HepG2 (cell line): ENCODE results near the gene LMF2. TPM values are rescaled to one million over a fixed set of nuclear protein-coding genes. Genes with fewer than 3 reads are reported as not detected.

Experiments used
- CHCHD3 ChIP-seq: sonication (generic); formaldehyde crosslinking; IDR thresholded peaks from 2 replicates; pipeline ENCODE4 v1.8.0; 2022; ENCODE audit warnings: mild to moderate bottlenecking, missing genetic modification reagents, moderate library complexity
- FLYWCH1 ChIP-seq: sonication (generic); formaldehyde crosslinking; IDR thresholded peaks from 2 replicates; pipeline ENCODE4 v1.8.1; 2023; ENCODE audit warnings: mild to moderate bottlenecking, missing genetic modification reagents
- GTF2F1 ChIP-seq: fragments of 150-350 bp; IDR thresholded peaks from 2 replicates; pipeline ENCODE4 v1.6.1; 2014; ENCODE audit warnings: low read length
- HNRNPLL ChIP-seq: fragments of 200-400 bp; formaldehyde crosslinking; IDR thresholded peaks from 2 replicates; pipeline ENCODE4 v1.6.1; 2017; ENCODE audit warnings: mild to moderate bottlenecking, low read depth, low read length; ENCODE audit not compliant: poor library complexity, severe bottlenecking
- LCORL ChIP-seq, 2 experiments: fragments of 450-650 bp in 1 of 2; sonication (generic) in 1 of 2; formaldehyde crosslinking in 1 of 2; IDR thresholded peaks; 2 replicates each; pipeline versions ENCODE4 v1.5.0 to v1.6.1; 2017 to 2020; ENCODE audit warnings: antibody characterized with exemption in 1 of 2, missing genetic modification reagents in 1 of 2
- MED13 ChIP-seq: sonication (generic); formaldehyde crosslinking; IDR thresholded peaks from 2 replicates; pipeline ENCODE4 v1.5.0; 2020; ENCODE audit warnings: missing genetic modification reagents
- PRDM10 ChIP-seq: sonication (generic); formaldehyde crosslinking; IDR thresholded peaks from 2 replicates; pipeline ENCODE4 v1.4.0; 2020; ENCODE audit warnings: low read depth, missing genetic modification reagents
- RBM22 ChIP-seq: fragments of 200-400 bp; formaldehyde crosslinking; optimal IDR thresholded peaks from 2 replicates; pipeline ENCODE3; 2017; ENCODE audit warnings: mild to moderate bottlenecking, low read length, moderate library complexity
- RNF219 ChIP-seq: sonication (generic); formaldehyde crosslinking; IDR thresholded peaks from 2 replicates; pipeline ENCODE4 v1.5.0; 2020; ENCODE audit warnings: mild to moderate bottlenecking, missing genetic modification reagents
- SIX4 ChIP-seq: sonication (generic); formaldehyde crosslinking; IDR thresholded peaks from 2 replicates; pipeline ENCODE4 v1.4.0; 2020; ENCODE audit warnings: missing genetic modification reagents
- TMF1 ChIP-seq: sonication (generic); formaldehyde crosslinking; IDR thresholded peaks from 2 replicates; pipeline ENCODE4 v1.8.1; 2022; ENCODE audit warnings: low read depth, missing genetic modification reagents
- ZFYVE20 ChIP-seq: sonication (generic); formaldehyde crosslinking; IDR thresholded peaks from 2 replicates; pipeline ENCODE4 v1.8.0; 2023; ENCODE audit warnings: low read depth, mild to moderate bottlenecking, moderate library complexity, missing genetic modification reagents, borderline replicate concordance
- ZNF276 ChIP-seq: sonication (generic); formaldehyde crosslinking; IDR thresholded peaks from 2 replicates; pipeline ENCODE4 v1.4.0; 2020; ENCODE audit warnings: mild to moderate bottlenecking, low read depth, missing genetic modification reagents
- ZNF33A ChIP-seq: sonication (generic); formaldehyde crosslinking; IDR thresholded peaks from 2 replicates; pipeline ENCODE4 v1.5.1; 2020; ENCODE audit warnings: missing genetic modification reagents, mild to moderate bottlenecking, moderate library complexity, borderline replicate concordance
- ZNF354B ChIP-seq: sonication (generic); formaldehyde crosslinking; IDR thresholded peaks from 2 replicates; pipeline ENCODE4 v1.8.0; 2022; ENCODE audit warnings: mild to moderate bottlenecking, missing genetic modification reagents
- ZNF441 ChIP-seq: sonication (generic); formaldehyde crosslinking; IDR thresholded peaks from 2 replicates; pipeline ENCODE4 v1.7.0; 2021; ENCODE audit warnings: missing genetic modification reagents, borderline replicate concordance
- ZNF468 ChIP-seq: sonication (generic); formaldehyde crosslinking; IDR thresholded peaks from 2 replicates; pipeline ENCODE4 v1.8.0; 2022; ENCODE audit warnings: mild to moderate bottlenecking, moderate library complexity, missing genetic modification reagents
- ZNF549 ChIP-seq: sonication (generic); formaldehyde crosslinking; IDR thresholded peaks from 2 replicates; pipeline ENCODE4 v1.5.0; 2020; ENCODE audit warnings: missing genetic modification reagents
- ZNF577 ChIP-seq: sonication (generic); formaldehyde crosslinking; IDR thresholded peaks from 2 replicates; pipeline ENCODE4 v1.4.0; 2020; ENCODE audit warnings: mild to moderate bottlenecking, low read depth, missing genetic modification reagents, borderline replicate concordance
- ZNF737 ChIP-seq: sonication (generic); formaldehyde crosslinking; IDR thresholded peaks from 2 replicates; pipeline ENCODE4 v1.5.0; 2020; ENCODE audit warnings: missing genetic modification reagents, mild to moderate bottlenecking, borderline replicate concordance
- ZNF792 ChIP-seq: IDR thresholded peaks from 2 replicates; pipeline ENCODE4 v1.6.1; 2016
- ZNF83 ChIP-seq: sonication (generic); formaldehyde crosslinking; IDR thresholded peaks from 2 replicates; pipeline ENCODE4 v1.4.0; 2020; ENCODE audit warnings: missing genetic modification reagents, mild to moderate bottlenecking, borderline replicate concordance
- polyA plus RNA-seq, 8 experiments: library from polyadenylated mRNA; depleted of rRNA in 3 of 8; stranded (reverse) in 7 of 8; unstranded in 1 of 8; fragments of >200 nt; fragmentation: Illumina TruSeq in 4 of 8; extraction: Trizol in 4 of 8; gene quantifications; 2 replicates each; pipeline versions ENCODE4 v1.2.1 to v1.2.3, GENCODE V29; 2011 to 2016; ENCODE audit warnings: low read depth in 4 of 8, missing spikeins in 1 of 8, mixed read lengths in 1 of 8; ENCODE audit not compliant: insufficient read depth in 1 of 8
- total RNA-seq, 5 experiments: library from RNA; depleted of rRNA; stranded (reverse); fragments of >200 nt; fragmentation: Illumina TruSeq; extraction: Trizol; gene quantifications; 2 replicates each; pipeline ENCODE4 v1.2.3, GENCODE V29; 2016; ENCODE audit warnings: low read depth in 1 of 5

The LMF2 gene
- total and polyA plus RNA-seq, 2 of the 13 experiments (the other 11 are each of a cell fraction or from before 2014, with no cell fraction given), result 23.3 to 30.6 TPM

- TF ChIP-seq ZNF792 (CRISPR knock-in tag), result peak; percentile 71
- no peak for TF ChIP-seq ZNF33A (CRISPR knock-in tag)
- TF ChIP-seq RBM22, result no peak
- no peak for TF ChIP-seq ZFYVE20 (CRISPR knock-in tag)
- TF ChIP-seq ZNF441 (CRISPR knock-in tag), result no peak; the same call in 1 of the 2 replicates
- peak; percentile 60; the same call in 1 of the 2 replicates for TF ChIP-seq MED13 (CRISPR knock-in tag)
- TF ChIP-seq ZNF468 (CRISPR knock-in tag), result no peak
- TF ChIP-seq TMF1 (CRISPR knock-in tag), result no peak
- no peak for TF ChIP-seq SIX4 (CRISPR knock-in tag)
- TF ChIP-seq RNF219, result no peak
- no peak; the same call in 1 of the 2 replicates for TF ChIP-seq PRDM10 (CRISPR knock-in tag)
- no peak for TF ChIP-seq CHCHD3 (CRISPR knock-in tag)
- TF ChIP-seq HNRNPLL, result peak; percentile 67
- TF ChIP-seq ZNF83 (CRISPR knock-in tag), result no peak; the same call in 1 of the 2 replicates
- no peak for TF ChIP-seq ZNF737 (CRISPR knock-in tag)
- peak; percentile 63; the same call in 1 of the 2 replicates for TF ChIP-seq ZNF276
- no peak for TF ChIP-seq ZNF577 (CRISPR knock-in tag)
- TF ChIP-seq ZNF354B, result no peak
- TF ChIP-seq ZNF549 (CRISPR knock-in tag), result 0 out of 2 replicates have a peak, but pooled peaks have one; percentile 44
- 0 out of 2 replicates have a peak, but pooled peaks have one; percentile 61 for TF ChIP-seq FLYWCH1 (CRISPR knock-in tag)
- no peak for TF ChIP-seq LCORL (IDR thresholded peaks at IDR 0.05)
- peak; percentile 67; the same call in 1 of the 2 replicates for TF ChIP-seq LCORL (CRISPR knock-in tag; IDR thresholded peaks at IDR 0.05)
- no peak for TF ChIP-seq GTF2F1
Observed at GRCh38 chr22:50525104-50525857, 17.8 kb upstream of the LMF2 start, which contains the start of gene SCO2 (continued).
